Stimulated activated CD8-positive, alpha-beta memory T cell treated with anti-CD3 and anti-CD28 coated beads, Interleukin-2, amount 100 ng/mL, for 48 hours (primary cell): ENCODE data around the gene CD93.

Experiments
- DNase-seq, 2 donors: peaks; one replicate each; pipeline ENCODE4 v3.0.0-alpha.2; 2020; ENCODE audit warnings: low read depth in 2 of 2

Gene CD93

DNA sequence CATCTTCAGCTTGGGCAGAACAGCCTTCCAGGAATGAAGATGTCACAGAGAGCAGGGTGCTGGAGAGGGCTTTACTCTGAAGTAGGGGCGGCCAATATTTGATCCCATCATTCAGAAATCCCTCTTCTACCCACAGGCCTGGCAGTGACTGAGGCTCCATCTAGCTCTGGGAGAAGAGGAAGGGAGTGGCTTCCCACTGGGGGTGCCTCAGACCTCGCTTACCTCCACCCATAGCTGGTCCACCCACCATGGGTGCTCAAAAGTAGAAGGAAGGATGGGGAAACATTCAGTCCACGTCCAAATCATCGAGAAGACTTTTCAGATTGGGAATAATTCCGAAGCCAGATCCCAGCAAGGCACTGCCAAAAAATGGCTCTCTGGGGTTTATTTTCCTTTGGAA, 24.9 kb downstream of the CD93 start:
- no peak for DNase-seq

DNA sequence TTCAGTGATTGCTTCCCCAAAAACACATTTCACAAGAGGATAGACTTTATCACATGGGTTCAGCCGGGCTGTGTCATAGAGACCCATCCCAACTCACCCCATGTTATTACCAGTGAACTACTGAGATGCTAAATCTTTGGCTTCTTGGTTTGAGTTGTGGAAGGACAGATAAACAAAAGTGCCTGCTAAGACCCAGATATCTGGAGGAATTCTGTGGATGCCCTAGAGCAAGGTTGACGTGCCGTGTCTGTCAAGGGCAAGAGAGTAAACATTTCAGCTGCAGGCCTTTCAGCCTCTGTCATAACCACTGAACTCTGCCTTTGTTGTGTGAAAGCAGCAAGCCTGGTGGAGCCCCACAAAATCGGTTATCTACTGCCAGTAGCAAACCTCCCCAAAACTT, 25.5 kb downstream of the CD93 start:
- DNase-seq = no peak

DNA sequence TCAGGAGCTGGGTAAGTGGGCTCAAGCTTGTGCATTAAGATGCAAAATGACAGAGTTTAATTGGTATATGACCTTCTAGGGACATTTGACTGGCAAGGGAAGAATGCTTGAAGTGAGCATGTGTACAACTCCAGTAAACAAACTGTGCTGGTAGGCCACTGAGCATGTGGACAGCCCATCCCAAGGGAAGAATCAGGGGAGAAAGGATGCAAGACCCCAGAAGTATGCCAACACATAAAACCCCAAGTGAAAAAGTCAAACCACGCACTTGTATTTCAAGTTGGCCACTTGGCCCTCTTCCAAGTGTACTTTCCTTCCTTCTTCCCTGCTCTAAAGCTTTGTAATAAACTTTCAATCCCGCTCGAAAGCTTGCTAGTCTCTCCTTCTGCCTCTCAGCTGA, 26.3 kb downstream of the CD93 start:
- no peak for DNase-seq

- DNase-seq = no peak
Measured at GRCh38 chr20:23059001-23059400, 27.1 kb downstream of the CD93 start.

GRCh38 chr20:23058240-23058639, 27.9 kb downstream of the CD93 start:
- no peak for DNase-seq

DNA sequence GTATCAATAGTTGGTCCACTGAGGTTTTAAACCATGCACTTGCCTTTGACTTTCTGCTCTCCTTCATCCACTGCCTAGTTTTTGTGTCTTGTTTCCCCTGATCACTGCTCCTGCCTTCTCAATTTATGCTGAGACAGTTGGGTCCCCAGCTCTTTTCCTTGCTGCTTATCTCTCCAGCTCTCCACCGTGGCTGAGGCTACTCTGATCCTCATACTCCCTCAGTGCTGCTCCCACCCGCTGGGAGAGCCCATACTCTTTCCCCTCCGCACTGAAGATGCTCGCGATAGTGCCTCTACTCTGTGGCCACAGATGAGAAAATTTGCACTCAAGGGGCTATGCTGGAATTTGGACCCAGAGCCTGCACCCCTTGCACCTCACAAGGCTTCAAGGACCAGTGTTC, 33.2 kb downstream of the CD93 start:
- no peak for DNase-seq

DNA sequence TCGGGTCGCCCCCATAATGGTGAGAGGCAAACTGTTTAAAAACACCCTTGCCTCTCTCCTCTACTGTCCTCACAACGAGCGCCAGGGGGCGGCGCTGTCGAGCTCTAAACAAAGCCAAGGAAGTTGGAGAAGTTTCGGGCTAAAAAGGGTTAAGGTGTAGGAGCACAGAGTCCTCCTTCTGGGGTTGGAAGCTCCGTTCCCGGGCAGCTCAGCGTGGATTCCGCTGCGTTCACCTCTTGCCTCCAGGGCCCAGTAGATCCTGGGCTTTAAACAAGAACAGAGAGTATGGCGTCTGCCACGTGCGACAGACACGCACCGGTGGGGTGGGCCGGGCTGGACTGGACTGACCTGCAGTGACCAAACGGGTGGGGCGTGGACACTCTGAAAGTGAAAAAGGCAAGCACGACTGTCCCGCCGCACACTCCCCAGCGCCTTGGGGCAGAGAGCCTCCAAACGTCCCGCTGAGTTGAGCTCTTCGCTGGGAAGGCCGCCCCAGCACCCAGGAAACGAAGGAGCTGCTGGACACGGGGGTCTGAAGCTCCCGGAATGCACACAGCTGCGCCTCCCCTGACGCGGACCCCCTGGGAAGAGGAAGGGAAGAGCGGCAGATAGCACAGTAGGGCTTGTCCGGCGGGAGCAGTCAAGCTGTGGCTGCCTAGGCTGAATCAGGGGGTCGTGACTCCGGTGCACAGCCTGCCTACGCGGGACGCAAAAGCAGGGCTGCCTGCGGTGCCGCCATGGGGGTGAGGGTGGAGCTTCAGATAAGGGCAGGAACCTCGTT, 35.1 kb downstream of the CD93 start:
- peak; percentile 34 to 42 for DNase-seq

- no peak for DNase-seq
Measured at GRCh38 chr20:23050076-23050838, 35.9 kb downstream of the CD93 start.

DNA sequence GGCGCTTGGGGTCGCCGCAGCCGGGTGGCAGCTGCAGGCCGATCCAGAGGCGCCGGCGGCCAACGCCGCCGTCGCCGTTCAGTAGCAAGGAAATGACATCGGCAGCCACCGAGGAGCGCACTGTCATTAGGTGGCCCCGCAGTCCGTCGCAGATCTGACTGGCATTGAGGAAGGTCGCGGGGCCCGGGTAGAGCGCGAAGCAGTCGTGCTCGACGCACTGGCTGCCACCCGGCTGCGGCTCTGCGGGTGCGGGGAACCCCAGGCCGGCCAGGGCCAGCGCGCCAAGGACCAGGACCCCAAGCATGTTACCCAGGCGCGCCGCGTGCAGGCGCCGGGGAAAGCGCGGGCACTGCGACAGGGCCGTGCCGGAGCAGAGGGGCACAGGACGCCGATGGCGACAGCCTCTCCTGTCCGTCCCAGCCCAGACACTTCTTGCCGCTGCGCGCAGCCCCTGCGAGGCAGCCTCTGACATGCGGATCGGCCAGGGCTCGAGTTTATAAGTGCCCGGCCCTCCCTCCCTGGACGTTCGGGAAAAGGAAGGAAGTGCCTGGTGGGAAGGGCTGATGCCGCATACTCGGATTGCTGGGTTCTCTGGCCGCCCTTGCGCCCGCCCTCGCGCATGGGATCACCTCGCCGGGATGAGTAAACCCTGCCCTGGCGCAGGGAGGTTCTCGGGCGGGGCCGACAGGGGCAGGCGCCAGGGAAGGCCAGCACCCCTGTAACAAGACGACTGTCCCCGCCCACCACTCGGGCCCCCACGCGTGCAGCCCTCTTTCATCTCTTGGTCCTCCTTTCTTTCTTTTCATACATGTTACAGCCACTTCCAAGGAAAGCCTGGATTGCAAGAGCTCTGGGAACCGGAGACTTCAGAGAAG, 36.7 kb downstream of the CD93 start, which contains the start of gene THBD:
TSS of gene THBD (minus strand) at position 472 of the 875 bp plus-strand sequence. CDS start at position 304, 168 bp downstream.
- DNase-seq = no peak

GRCh38 chr20:23048283-23049200, 37.6 kb downstream of the CD93 start:
- DNase-seq = peak; percentile 17 to 27

DNA sequence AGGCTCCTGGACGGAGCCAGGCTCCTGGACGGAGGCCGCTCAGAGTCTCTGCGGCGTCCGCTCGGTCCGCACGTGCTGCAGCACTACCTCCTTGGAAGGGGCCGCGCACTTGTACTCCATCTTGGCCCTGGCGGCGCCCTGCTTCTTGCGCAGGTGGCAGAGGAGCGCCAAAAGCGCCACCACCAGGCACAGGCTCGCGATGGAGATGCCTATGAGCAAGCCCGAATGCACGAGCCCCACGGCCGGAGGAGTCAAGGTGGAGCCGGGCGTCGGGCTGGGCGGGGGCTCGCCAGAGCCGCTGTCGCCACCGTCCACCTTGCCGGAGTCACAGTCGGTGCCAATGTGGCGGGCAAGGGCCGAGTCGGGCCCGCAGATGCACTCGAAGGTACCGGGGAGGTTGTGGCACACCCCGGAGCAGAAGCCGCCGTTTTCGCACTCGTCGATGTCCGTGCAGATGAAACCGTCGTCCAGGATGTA, 38.3 kb downstream of the CD93 start:
- DNase-seq = no peak

DNA sequence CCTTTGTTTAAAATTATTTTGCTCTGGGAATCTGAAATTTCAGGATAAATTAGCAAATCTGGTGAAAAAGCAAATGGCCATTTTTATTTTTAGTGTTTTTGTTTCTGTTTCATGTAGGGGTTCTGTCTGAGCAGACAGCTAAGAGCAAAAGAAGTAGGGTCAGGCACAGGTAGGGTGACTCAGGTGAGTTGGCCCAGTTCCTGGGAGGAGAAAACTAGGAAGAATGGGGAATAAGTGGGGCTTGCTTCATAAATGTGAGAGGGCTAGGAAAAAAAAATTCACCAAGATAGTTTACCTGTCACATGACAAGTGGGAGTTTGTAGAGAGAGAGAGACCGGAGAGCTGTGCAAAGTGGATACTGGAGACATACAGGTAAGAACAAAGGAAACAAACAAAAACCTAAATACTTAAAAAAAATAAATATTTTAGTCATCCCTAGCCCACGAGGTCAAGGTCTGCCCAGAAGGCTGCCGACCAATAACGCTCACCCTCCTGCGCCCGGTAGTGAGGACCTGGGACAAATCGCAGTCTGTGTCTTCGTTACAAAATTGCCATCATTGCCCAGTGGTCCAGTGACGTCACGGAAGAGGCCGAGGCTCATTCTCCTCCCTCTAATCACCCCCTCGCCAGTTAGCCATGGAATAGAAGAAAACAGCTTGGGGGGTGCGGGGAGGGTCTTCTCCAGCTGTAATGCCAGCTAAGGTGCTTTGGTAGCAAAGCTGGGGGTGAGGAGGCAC, 39.0 kb downstream of the CD93 start:
- no peak for DNase-seq

DNA sequence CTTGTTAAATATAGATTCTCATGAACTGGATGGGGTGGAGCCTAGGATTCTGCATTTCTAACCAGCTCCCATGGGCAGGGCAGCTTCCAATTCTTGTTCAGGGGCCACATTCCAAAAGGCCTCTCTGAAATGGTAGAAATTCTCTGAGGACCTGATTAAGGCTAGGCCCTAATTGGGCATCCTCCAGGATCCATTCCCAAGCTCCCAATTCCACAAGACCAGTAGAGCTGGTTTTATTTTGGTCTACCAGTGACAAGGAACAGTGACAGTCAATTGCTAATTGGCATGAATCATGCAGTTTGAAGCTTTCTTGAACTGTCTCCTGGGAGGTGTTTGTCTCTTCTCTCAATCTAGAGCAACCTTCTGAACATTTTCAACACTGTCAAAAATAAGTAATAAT, 39.7 kb downstream of the CD93 start:
- DNase-seq = no peak

- no peak for DNase-seq
Measured at GRCh38 chr20:23043376-23043775, 42.7 kb downstream of the CD93 start.

GRCh38 chr20:23042270-23042669, 43.9 kb downstream of the CD93 start:
- DNase-seq = no peak

- DNase-seq = no peak
Measured at GRCh38 chr20:23039885-23040508, 46.1 kb downstream of the CD93 start.

- DNase-seq = no peak
Measured at GRCh38 chr20:23039136-23039875, 46.8 kb downstream of the CD93 start.

DNA sequence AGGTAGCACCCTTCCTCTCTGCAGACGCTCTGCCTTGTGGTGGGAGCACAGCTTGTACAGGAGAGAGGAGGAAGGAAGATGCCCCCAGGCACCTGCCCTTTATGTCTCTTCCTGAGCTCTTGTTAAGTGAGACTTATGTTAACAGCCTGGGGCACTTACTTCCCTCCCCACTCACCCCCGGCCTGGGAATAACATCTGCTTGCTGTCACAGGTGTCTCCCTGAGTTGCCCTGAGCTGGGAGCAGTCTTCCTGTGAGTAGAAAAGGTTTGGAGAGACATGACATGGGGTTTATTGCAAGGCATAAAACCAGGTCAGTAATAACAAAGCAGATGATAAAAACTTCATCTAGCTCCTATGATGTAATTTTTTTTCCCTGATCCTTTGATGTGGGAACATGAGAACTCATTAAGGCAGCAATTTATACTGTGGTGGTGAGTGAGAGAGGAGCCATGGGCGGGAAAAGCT, 49.1 kb downstream of the CD93 start:
- DNase-seq = no peak

DNA sequence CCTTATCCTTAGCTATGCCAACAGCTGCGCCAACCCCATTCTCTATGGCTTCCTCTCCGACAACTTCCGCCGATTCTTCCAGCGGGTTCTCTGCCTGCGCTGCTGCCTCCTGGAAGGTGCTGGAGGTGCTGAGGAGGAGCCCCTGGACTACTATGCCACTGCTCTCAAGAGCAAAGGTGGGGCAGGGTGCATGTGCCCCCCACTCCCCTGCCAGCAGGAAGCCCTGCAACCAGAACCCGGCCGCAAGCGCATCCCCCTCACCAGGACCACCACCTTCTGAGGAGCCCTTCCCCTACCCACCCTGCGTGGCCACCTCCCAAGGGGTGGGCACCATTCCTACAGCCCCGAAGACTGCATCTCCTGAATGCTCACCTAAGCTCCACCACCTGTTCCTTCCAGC, 49.8 kb downstream of the CD93 start:
- no peak for DNase-seq
